HAP-1 (cell line): Measurements from ENCODE around the gene JAK1.

Experiments
- DNase-seq, 2 experiments: peaks; one replicate each; pipeline ENCODE4 v3.0.0-alpha.2; 2016 to 2020; ENCODE audit warnings: low spot score in 2 of 2
- H3K27me3 ChIP-seq: fragments of 250-450 bp; sonication (Bioruptor Pico); 2 replicates; pipeline ENCODE4 v1.5.1; 2020; ENCODE audit warnings: low read depth, mild to moderate bottlenecking, moderate library complexity
- H3K36me3 ChIP-seq: fragments of 250-450 bp; sonication (Bioruptor Pico); replicated peaks from 2 replicates; pipeline ENCODE4 v1.5.1; 2020; ENCODE audit warnings: mild to moderate bottlenecking
- H3K4me1 ChIP-seq: fragments of 250-450 bp; sonication (Bioruptor Pico); 2 replicates; pipeline ENCODE4 v1.5.1; 2020; ENCODE audit warnings: mild to moderate bottlenecking
- H3K4me3 ChIP-seq: fragments of 250-450 bp; sonication (Bioruptor Pico); 2 replicates; pipeline ENCODE4 v1.5.1; 2020; ENCODE audit warnings: mild to moderate bottlenecking, moderate library complexity
- H3K9me3 ChIP-seq: fragments of 250-450 bp; sonication (Bioruptor Pico); 2 replicates; pipeline ENCODE4 v1.5.1; 2020; ENCODE audit warnings: mild to moderate bottlenecking, moderate library complexity
- in situ Hi-C: fragments of 300-500 bp; cut with MboI; formaldehyde crosslinking; loops from 3 replicates; pipeline ENCODE4 v1.14.3; 2020; ENCODE audit warnings: low sequenced_read_pairs, inconsistent platforms, mixed read lengths

Gene JAK1

GRCh38 chr1:64894438-64895196 is 71.7 kb downstream of the JAK1 start:
- in situ Hi-C loops: no loop called here
- no peaks in the 10 kb centered on the region for H3K36me3 ChIP-seq
- no peaks in the 10 kb centered on the region for H3K27me3 ChIP-seq
- peaks cover 6% of the 10 kb centered on the region; the same call in 1 of the 2 replicates for H3K4me1 ChIP-seq
- no peaks in the 10 kb centered on the region for H3K9me3 ChIP-seq
- no peak overlapping the region for H3K4me3 ChIP-seq
- no peak for DNase-seq

- Histone ChIP-seq H3K36me3 (no peaks in the 10 kb centered on the region), H3K27me3 (no peaks in the 10 kb centered on the region), H3K4me3 (no peak overlapping the region), H3K9me3 (no peaks in the 10 kb centered on the region), H3K4me1 (peaks cover 6% of the 10 kb centered on the region; the same call in 1 of the 2 replicates)
- in situ Hi-C loops: no loop called here
- DNase-seq: no peak
These were observed 72.4 kb downstream of the JAK1 start for GRCh38 chr1:64893921-64894320.

- Histone ChIP-seq H3K4me3 (no peak overlapping the region), H3K36me3 (no peaks in the 10 kb centered on the region), H3K27me3 (no peaks in the 10 kb centered on the region), H3K4me1 (peaks cover 1% of the 10 kb centered on the region; the same call in 1 of the 2 replicates), H3K9me3 (no peaks in the 10 kb centered on the region)
- in situ Hi-C loops: no loop called here
- no peak for DNase-seq
These were observed 73.5 kb downstream of the JAK1 start for GRCh38 chr1:64892576-64893573.

- DNase-seq: no peak
- H3K36me3 ChIP-seq: no peaks in the 10 kb centered on the region
- in situ Hi-C loops: no loop called here
- no peaks in the 10 kb centered on the region for H3K4me1 ChIP-seq
- H3K27me3 ChIP-seq: no peaks in the 10 kb centered on the region
- no peaks in the 10 kb centered on the region for H3K9me3 ChIP-seq
- no peak overlapping the region for H3K4me3 ChIP-seq
These were observed 74.9 kb downstream of the JAK1 start for GRCh38 chr1:64891448-64891825.

GRCh38 chr1:64890699-64891447 is 75.5 kb downstream of the JAK1 start:
- Histone ChIP-seq H3K4me1 (no peaks in the 10 kb centered on the region), H3K9me3 (no peaks in the 10 kb centered on the region), H3K27me3 (no peaks in the 10 kb centered on the region), H3K4me3 (no peak overlapping the region), H3K36me3 (no peaks in the 10 kb centered on the region)
- in situ Hi-C loops: no loop called here
- DNase-seq: no peak

- no peak overlapping the region for H3K4me3 ChIP-seq
- H3K27me3 ChIP-seq: no peaks in the 10 kb centered on the region
- no peak for DNase-seq
- in situ Hi-C loops: no loop called here
- no peaks in the 10 kb centered on the region for H3K9me3 ChIP-seq
- H3K36me3 ChIP-seq: no peaks in the 10 kb centered on the region
- H3K4me1 ChIP-seq: no peaks in the 10 kb centered on the region
These were observed 78.6 kb downstream of the JAK1 start for GRCh38 chr1:64887689-64888217.

- in situ Hi-C loops: no loop called here
These were observed 79.5 kb downstream of the JAK1 start for GRCh38 chr1:64886877-64887276.

GRCh38 chr1:64885648-64886047 is 80.7 kb downstream of the JAK1 start:
- Histone ChIP-seq H3K9me3 (no peaks in the 10 kb centered on the region), H3K4me1 (no peaks in the 10 kb centered on the region), H3K4me3 (no peak overlapping the region), H3K36me3 (no peaks in the 10 kb centered on the region), H3K27me3 (no peaks in the 10 kb centered on the region)
- no peak for DNase-seq
- in situ Hi-C loops: no loop called here

More at GRCh38 chr1:64886877-64887276, 79.5 kb downstream of the JAK1 start:
- H3K36me3 ChIP-seq: no peaks in the 10 kb centered on the region
- no peak overlapping the region for H3K4me3 ChIP-seq
- no peaks in the 10 kb centered on the region for H3K4me1 ChIP-seq
- H3K27me3 ChIP-seq: no peaks in the 10 kb centered on the region
- DNase-seq: no peak
- H3K9me3 ChIP-seq: no peaks in the 10 kb centered on the region

- Histone ChIP-seq H3K4me1 (no peaks in the 10 kb centered on the region), H3K27me3 (no peaks in the 10 kb centered on the region), H3K9me3 (no peaks in the 10 kb centered on the region), H3K36me3 (no peaks in the 10 kb centered on the region), H3K4me3 (no peak overlapping the region)
- in situ Hi-C loops: no loop called here
- no peak for DNase-seq
These were observed 81.9 kb downstream of the JAK1 start for GRCh38 chr1:64884261-64885040.

GRCh38 chr1:64882574-64883255 is 83.6 kb downstream of the JAK1 start:
- H3K27me3 ChIP-seq: no peaks in the 10 kb centered on the region
- in situ Hi-C loops: no loop called here
- H3K9me3 ChIP-seq: no peaks in the 10 kb centered on the region
- H3K4me3 ChIP-seq: no peak overlapping the region
- H3K4me1 ChIP-seq: no peaks in the 10 kb centered on the region
- DNase-seq: no peak
- no peaks in the 10 kb centered on the region for H3K36me3 ChIP-seq

- Histone ChIP-seq H3K36me3 (no peaks in the 10 kb centered on the region), H3K4me3 (no peak overlapping the region), H3K27me3 (no peaks in the 10 kb centered on the region), H3K9me3 (no peaks in the 10 kb centered on the region), H3K4me1 (no peaks in the 10 kb centered on the region)
- DNase-seq: no peak
- in situ Hi-C loops: no loop called here
These were observed 85.1 kb downstream of the JAK1 start for GRCh38 chr1:64881281-64881680.

- H3K4me1 ChIP-seq: no peaks in the 10 kb centered on the region
- no peaks in the 10 kb centered on the region for H3K27me3 ChIP-seq
- no peak overlapping the region for H3K4me3 ChIP-seq
- DNase-seq: no peak
- no peaks in the 10 kb centered on the region for H3K9me3 ChIP-seq
- no peaks in the 10 kb centered on the region for H3K36me3 ChIP-seq
- in situ Hi-C loops: no loop called here
These were observed 85.9 kb downstream of the JAK1 start for GRCh38 chr1:64880449-64880848.
